Testis (tissue), 2 donors: ENCODE data around the gene CSRNP3.

ENCODE experiments used
- CTCF ChIP-seq, 3 experiments: fragments of 450-650 bp in 2 of 3; fragments of 200-600 bp in 1 of 3; sonication (generic) in 1 of 3; IDR thresholded peaks; one replicate each; pipeline ENCODE4 v1.5.1; 2016 to 2019; ENCODE audit warnings: antibody characterized with exemption in 3 of 3, mild to moderate bottlenecking in 2 of 3, moderate library complexity in 1 of 3
- POLR2A ChIP-seq: fragments of 450-650 bp; IDR thresholded peaks from one replicate; pipeline ENCODE4 v1.6.1; 2017; ENCODE audit warnings: antibody characterized with exemption, mild to moderate bottlenecking, moderate library complexity

DNA sequence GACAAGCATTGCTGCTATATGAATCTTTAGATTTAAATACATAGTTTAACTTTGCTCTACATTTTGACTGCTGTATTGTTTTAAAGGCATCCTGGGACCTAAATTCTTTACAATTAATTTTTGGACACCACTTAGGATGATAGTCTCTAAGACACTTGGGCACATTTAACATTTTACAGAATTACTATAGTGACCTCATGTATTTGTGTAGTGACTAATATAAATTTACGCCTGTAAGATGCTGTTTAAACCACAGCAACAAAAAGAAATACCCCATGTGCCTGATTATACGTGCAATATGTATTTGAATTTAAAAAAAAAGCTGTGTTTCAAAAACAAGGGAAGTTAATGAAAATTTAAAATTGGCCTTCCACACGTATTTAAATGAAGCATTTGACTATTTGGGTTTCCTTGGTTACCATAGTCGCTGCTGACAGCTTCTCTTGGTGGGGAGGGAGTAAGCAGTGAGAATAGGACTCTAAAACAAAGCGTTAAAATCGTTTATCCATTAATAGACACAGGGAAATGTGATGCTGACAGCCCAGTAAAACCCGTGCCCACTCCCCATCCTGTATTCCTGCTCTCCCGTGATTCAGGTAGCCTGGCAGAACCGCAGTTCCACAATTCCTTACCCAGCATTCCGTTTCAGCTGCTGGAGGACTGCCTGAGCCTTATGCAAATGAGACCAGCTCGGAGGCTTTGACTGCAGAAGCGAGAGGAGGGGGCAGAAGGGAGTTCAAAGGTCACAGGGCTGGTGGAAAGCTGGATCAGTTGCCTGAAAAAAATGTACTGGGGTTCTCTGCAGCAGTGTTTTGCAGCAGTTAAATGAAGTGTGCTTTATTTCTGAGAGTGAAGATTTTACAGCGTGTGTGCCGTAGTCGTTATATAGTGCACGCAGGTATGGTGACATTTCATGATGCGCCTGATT is 104.3 kb downstream of the CSRNP3 start:
- no peak for TF ChIP-seq CTCF (IDR thresholded peaks at IDR 0.05)
- TF ChIP-seq POLR2A: no peak
